HL-60 (cell line): ENCODE measurements around the gene SPCS1.
A peak's percentile ranks its signal among the peaks of the same experiment; 100 is the strongest.

Experiments used
- GABPA ChIP-seq: IDR thresholded peaks from 2 replicates; pipeline ENCODE4 v1.6.1; 2012; ENCODE audit warnings: low read depth
- POLR2AphosphoS5 ChIP-seq: IDR thresholded peaks from 2 replicates; pipeline ENCODE4 v1.6.1; 2012; ENCODE audit warnings: low read depth
- SPI1 ChIP-seq: IDR thresholded peaks from 2 replicates; pipeline ENCODE4 v1.6.1; 2012; ENCODE audit warnings: low read depth, mild to moderate bottlenecking, borderline replicate concordance
- TF ChIP-seq, protein P1 (sequence below): IDR thresholded peaks from one replicate; pipeline ENCODE4 v1.5.1; 2011; ENCODE audit warnings: low read length, control low read depth, inconsistent platforms; ENCODE audit not compliant: insufficient read depth

DNA sequence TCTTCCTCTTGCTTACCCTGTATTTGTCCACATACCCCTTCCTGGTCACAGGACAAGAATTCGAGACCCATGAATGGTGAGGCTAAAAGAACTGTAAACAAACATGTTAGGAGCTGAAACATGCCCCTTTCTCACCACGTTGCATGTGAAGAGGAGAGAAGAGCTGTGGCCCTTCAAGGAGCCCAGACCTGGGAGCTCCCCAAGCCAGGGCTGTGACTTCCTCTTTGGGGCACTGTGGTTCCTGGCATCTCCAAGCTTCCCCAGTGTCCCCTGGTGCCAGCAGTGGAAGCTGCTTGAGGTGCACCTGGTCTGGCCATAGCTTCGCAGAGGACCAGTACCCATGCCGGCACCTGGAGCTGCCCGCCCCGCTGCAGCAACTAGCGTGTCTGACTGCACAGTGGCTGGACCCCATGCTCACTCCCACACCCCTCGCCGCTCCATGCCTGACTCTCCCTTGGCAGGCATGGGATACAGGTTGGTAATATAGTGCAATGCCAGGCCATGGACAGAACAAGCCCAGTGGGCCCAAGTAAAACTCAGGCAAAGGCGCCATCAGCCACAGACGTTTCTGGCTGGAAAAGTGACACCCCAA is 9.9 kb downstream of the SPCS1 start:
- TF ChIP-seq, protein P1, sequence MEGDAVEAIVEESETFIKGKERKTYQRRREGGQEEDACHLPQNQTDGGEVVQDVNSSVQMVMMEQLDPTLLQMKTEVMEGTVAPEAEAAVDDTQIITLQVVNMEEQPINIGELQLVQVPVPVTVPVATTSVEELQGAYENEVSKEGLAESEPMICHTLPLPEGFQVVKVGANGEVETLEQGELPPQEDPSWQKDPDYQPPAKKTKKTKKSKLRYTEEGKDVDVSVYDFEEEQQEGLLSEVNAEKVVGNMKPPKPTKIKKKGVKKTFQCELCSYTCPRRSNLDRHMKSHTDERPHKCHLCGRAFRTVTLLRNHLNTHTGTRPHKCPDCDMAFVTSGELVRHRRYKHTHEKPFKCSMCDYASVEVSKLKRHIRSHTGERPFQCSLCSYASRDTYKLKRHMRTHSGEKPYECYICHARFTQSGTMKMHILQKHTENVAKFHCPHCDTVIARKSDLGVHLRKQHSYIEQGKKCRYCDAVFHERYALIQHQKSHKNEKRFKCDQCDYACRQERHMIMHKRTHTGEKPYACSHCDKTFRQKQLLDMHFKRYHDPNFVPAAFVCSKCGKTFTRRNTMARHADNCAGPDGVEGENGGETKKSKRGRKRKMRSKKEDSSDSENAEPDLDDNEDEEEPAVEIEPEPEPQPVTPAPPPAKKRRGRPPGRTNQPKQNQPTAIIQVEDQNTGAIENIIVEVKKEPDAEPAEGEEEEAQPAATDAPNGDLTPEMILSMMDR = no peak
- TF ChIP-seq POLR2AphosphoS5 (no peak), SPI1 (peak; percentile 95), GABPA (no peak)
